K562 (cell line): ENCODE results near the gene QPCT. TPM values are rescaled to one million over a fixed set of nuclear protein-coding genes. Genes with fewer than 3 reads are reported as not detected.

Experiments
- ATAC-seq: fragments of 200-7000 bp; cut with Tn5 transposase; 3 replicates; pipeline ENCODE4 v1.9.1; 2020; ENCODE audit warnings: moderate library complexity
- BruUV-seq: library from RNA; stranded (reverse); fragments of 400-500 nt; replicated peaks from 2 replicates; lab custom pipeline; 2021; lab: Mats Ljungman, UMichigan
- CTCF ChIA-PET: fragments of 300-600 bp; formaldehyde crosslinking; extraction: SDS; loops from one replicate; lab custom pipeline; 2021; ENCODE audit warnings: low intra/inter-chr PET ratio; lab: Yijun Ruan, JAX
- POLR2A ChIA-PET: fragments of 300-600, 350-650 bp; sonication (Branson Sonifier 250); formaldehyde crosslinking; extraction: SDS; loops from one replicate; lab custom pipeline; 2021; ENCODE audit warnings: antibody characterized with exemption, inconsistent platforms; lab: Yijun Ruan, JAX
- DNase-seq, 4 experiments: peaks; one replicate each; pipeline versions ENCODE4 v3.0.0 to v3.0.0-alpha.2; 2011 to 2018; ENCODE audit warnings: low spot score in 3 of 4, mixed read lengths in 3 of 4; ENCODE audit errors: extremely low read depth in 1 of 4
- FAIRE-seq: peaks from 2 replicates; lab custom pipeline; 2011; peaks lifted over from hg19 to GRCh38; lab: Jason Lieb, UNC
- H2AFZ ChIP-seq: 2 replicates; pipeline ENCODE4 v1.6.0; 2011; ENCODE audit warnings: low read depth, low read length, control low read depth, inconsistent platforms
- H3K27ac ChIP-seq: fragments of 200-600 bp; 3 replicates; pipeline ENCODE4 v1.8.0; 2011; ENCODE audit warnings: low read depth, mild to moderate bottlenecking, control low read depth, inconsistent platforms, low read length, moderate library complexity, mixed read lengths; ENCODE audit errors: extremely low read depth
- H3K27me3 ChIP-seq, 2 experiments: fragments of 300-600 bp in 1 of 2; 2 replicates in 1 of 2; 3 replicates in 1 of 2; pipeline versions ENCODE4 v1.6.0 to v1.8.0; 2011; ENCODE audit warnings: inconsistent platforms in 2 of 2, low read length in 2 of 2, mild to moderate bottlenecking in 1 of 2, mixed read lengths in 1 of 2, moderate library complexity in 1 of 2; ENCODE audit not compliant: control insufficient read depth in 2 of 2, insufficient read depth in 2 of 2
- H3K36me3 ChIP-seq: fragments of 300-600 bp; 3 replicates; pipeline ENCODE4 v1.8.0; 2011; ENCODE audit warnings: mild to moderate bottlenecking, low read length, inconsistent platforms; ENCODE audit not compliant: control insufficient read depth, insufficient read depth
- H3K4me1 ChIP-seq, 2 experiments: fragments of 200-600 bp in 1 of 2; replicated peaks in 1 of 2; 2 replicates in 1 of 2; 3 replicates in 1 of 2; pipeline versions ENCODE4 v1.5.1 to v1.8.0; 2011; ENCODE audit warnings: inconsistent platforms in 2 of 2, low read length in 2 of 2, mild to moderate bottlenecking in 1 of 2, mixed read lengths in 1 of 2, moderate library complexity in 1 of 2; ENCODE audit not compliant: control insufficient read depth in 2 of 2, insufficient read depth in 2 of 2
- H3K4me2 ChIP-seq: 2 replicates; pipeline ENCODE4 v1.6.1; 2011; ENCODE audit warnings: low read length, control low read depth, inconsistent platforms, mixed read lengths; ENCODE audit not compliant: insufficient read depth
- H3K4me3 ChIP-seq: fragments of 200-600 bp; sonication (generic), shearing (Covaris generic); 2 replicates; pipeline ENCODE4 v1.5.1; 2016; ENCODE audit warnings: control low read depth, inconsistent platforms
- H3K79me2 ChIP-seq: fragments of 200-600 bp; 3 replicates; pipeline ENCODE4 v1.8.0; 2011; ENCODE audit warnings: low read length, inconsistent platforms; ENCODE audit not compliant: control insufficient read depth, insufficient read depth
- H3K9ac ChIP-seq, 2 experiments: 2 replicates each; pipeline versions ENCODE4 v1.6.0 to v1.6.1; 2011; ENCODE audit warnings: low read depth in 2 of 2, low read length in 2 of 2, control low read depth in 1 of 2, inconsistent platforms in 1 of 2, mild to moderate bottlenecking in 1 of 2, mixed read lengths in 1 of 2; ENCODE audit not compliant: insufficient read depth in 1 of 2
- H3K9me1 ChIP-seq: one replicate; pipeline ENCODE4 v1.6.0; 2011; ENCODE audit warnings: inconsistent platforms, mild to moderate bottlenecking, low read length, moderate library complexity; ENCODE audit not compliant: control insufficient read depth, insufficient read depth
- H3K9me3 ChIP-seq: replicated peaks from 2 replicates; pipeline ENCODE4 v1.5.1; 2011; ENCODE audit warnings: low read depth, low read length, inconsistent platforms; ENCODE audit not compliant: control insufficient read depth, insufficient read depth
- H4K20me1 ChIP-seq: replicated peaks from 2 replicates; pipeline ENCODE4 v1.6.1; 2011; ENCODE audit warnings: low read length, inconsistent platforms, mixed read lengths; ENCODE audit not compliant: control insufficient read depth, insufficient read depth
- DACH1 ChIP-seq: fragments of 450-650 bp; IDR thresholded peaks from 2 replicates; pipeline ENCODE4 v1.6.1; 2018; ENCODE audit not compliant: partially characterized antibody
- FUS ChIP-seq: fragments of 200-400 bp; formaldehyde crosslinking; optimal IDR thresholded peaks from 2 replicates; pipeline ENCODE3; 2017; ENCODE audit warnings: low read depth, low read length
- HLTF ChIP-seq: fragments of 450-650 bp; IDR thresholded peaks from 2 replicates; pipeline ENCODE4 v1.6.1; 2016
- NFRKB ChIP-seq: fragments of 450-650 bp; IDR thresholded peaks from 2 replicates; pipeline ENCODE4 v1.6.1; 2016; ENCODE audit warnings: low read depth
- TFAM ChIP-seq: fragments of 250-450 bp; sonication (Bioruptor Pico); conservative IDR thresholded peaks from 2 replicates; pipeline ENCODE4 v1.5.0; 2021; ENCODE audit warnings: mild to moderate bottlenecking, moderate library complexity
- ZBED1 ChIP-seq: IDR thresholded peaks from 2 replicates; pipeline ENCODE4 v1.6.1; 2014
- WGBS: fragments of 100-300 bp; shearing (Covaris generic); methylation state at CpG from one replicate; pipeline ENCODE4 v1.1.6; 2016; ENCODE audit warnings: low coverage, mixed read lengths; ENCODE audit not compliant: insufficient coverage; ENCODE audit errors: missing lambda C conversion rate; 5-methylcytosine and 5-hydroxymethylcytosine counted together
- in situ Hi-C: fragments of 300-500 bp; cut with MboI; formaldehyde crosslinking; loops from 4 replicates; pipeline ENCODE4 v1.15.0; 2018; ENCODE audit warnings: inconsistent platforms, mixed read lengths
- intact Hi-C: fragments of 100-400 bp; cut with micrococcal nuclease; formaldehyde crosslinking; loops from 2 replicates; pipeline ENCODE4 v1.14.2; 2022
- polyA plus RNA-seq, 8 experiments: library from polyadenylated mRNA; depleted of rRNA in 4 of 8; stranded (reverse) in 5 of 8; unstranded in 3 of 8; fragments of >200 nt; fragmentation: Nextera tagmentation in 2 of 8; fragmentation: Illumina TruSeq in 1 of 8; extraction: Ambion mirVana in 2 of 8; extraction: Trizol in 1 of 8; gene quantifications; 2 replicates each; pipeline versions ENCODE4 v1.2.1 to v1.2.3, GENCODE V29; 2011 to 2014; ENCODE audit warnings: inconsistent platforms in 1 of 8, missing spikeins in 1 of 8
- total RNA-seq, 7 experiments: library from RNA; depleted of rRNA in 6 of 7; stranded (reverse); fragments of >200 nt in 6 of 7; fragmentation: Illumina TruSeq in 2 of 7; extraction: Trizol in 2 of 7; gene quantifications; 2 replicates each; pipeline versions ENCODE4 v1.2.1 to v1.2.3, GENCODE V29; 2011 to 2021; ENCODE audit warnings: low replicate concordance in 1 of 7
- TF ChIP-seq, protein P1 (sequence below), 2 experiments: fragments of 450-650 bp in 1 of 2; sonication (generic) in 1 of 2; formaldehyde crosslinking in 1 of 2; IDR thresholded peaks; 2 replicates each; pipeline versions ENCODE4 v1.7.1 to v1.9.0; 2016 to 2022; ENCODE audit warnings: inconsistent platforms in 1 of 2, mild to moderate bottlenecking in 1 of 2, missing genetic modification reagents in 1 of 2
- TF ChIP-seq, protein P2 (sequence below): fragments of 250-450 bp; sonication (Bioruptor Pico); IDR thresholded peaks from 2 replicates; pipeline ENCODE4 v1.5.0; 2020; ENCODE audit warnings: mild to moderate bottlenecking
- TF ChIP-seq, protein P3 (sequence below): sonication (generic); formaldehyde crosslinking; IDR thresholded peaks from 2 replicates; pipeline ENCODE4 v1.8.0; 2023; ENCODE audit warnings: mild to moderate bottlenecking, missing genetic modification reagents

The QPCT gene
- total and polyA plus RNA-seq, 9 of the 15 experiments (the other 6 are each of a cell fraction or from before 2014, with no cell fraction given) = 0.07 TPM; not detected in 8

- CTCF ChIA-PET = no interaction called here
- FAIRE-seq = no peak
Observed at GRCh38 chr2:37422816-37423215, 78.4 kb downstream of the QPCT start.

More at GRCh38 chr2:37422816-37423215, 78.4 kb downstream of the QPCT start:
- Histone ChIP-seq H3K9ac (no peak overlapping the region), H3K4me1 (no peaks in the 10 kb centered on the region; a peak in 2 of 5 replicates), H3K36me3 (no peaks in the 10 kb centered on the region), H3K4me3 (no peak overlapping the region), H3K27me3 (no peaks in the 10 kb centered on the region), H3K4me2 (no peak overlapping the region), H4K20me1 (no peaks in the 10 kb centered on the region), H3K9me1 (no peaks in the 10 kb centered on the region), H3K79me2 (no peaks in the 10 kb centered on the region), H3K9me3 (no peaks in the 10 kb centered on the region), H2AFZ (no peak overlapping the region), H3K27ac (no peak overlapping the region)
- no peak for TF ChIP-seq NFRKB
- TF ChIP-seq, protein P1, sequence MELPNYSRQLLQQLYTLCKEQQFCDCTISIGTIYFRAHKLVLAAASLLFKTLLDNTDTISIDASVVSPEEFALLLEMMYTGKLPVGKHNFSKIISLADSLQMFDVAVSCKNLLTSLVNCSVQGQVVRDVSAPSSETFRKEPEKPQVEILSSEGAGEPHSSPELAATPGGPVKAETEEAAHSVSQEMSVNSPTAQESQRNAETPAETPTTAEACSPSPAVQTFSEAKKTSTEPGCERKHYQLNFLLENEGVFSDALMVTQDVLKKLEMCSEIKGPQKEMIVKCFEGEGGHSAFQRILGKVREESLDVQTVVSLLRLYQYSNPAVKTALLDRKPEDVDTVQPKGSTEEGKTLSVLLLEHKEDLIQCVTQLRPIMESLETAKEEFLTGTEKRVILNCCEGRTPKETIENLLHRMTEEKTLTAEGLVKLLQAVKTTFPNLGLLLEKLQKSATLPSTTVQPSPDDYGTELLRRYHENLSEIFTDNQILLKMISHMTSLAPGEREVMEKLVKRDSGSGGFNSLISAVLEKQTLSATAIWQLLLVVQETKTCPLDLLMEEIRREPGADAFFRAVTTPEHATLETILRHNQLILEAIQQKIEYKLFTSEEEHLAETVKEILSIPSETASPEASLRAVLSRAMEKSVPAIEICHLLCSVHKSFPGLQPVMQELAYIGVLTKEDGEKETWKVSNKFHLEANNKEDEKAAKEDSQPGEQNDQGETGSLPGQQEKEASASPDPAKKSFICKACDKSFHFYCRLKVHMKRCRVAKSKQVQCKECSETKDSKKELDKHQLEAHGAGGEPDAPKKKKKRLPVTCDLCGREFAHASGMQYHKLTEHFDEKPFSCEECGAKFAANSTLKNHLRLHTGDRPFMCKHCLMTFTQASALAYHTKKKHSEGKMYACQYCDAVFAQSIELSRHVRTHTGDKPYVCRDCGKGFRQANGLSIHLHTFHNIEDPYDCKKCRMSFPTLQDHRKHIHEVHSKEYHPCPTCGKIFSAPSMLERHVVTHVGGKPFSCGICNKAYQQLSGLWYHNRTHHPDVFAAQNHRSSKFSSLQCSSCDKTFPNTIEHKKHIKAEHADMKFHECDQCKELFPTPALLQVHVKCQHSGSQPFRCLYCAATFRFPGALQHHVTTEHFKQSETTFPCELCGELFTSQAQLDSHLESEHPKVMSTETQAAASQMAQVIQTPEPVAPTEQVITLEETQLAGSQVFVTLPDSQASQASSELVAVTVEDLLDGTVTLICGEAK (IDR thresholded peaks at IDR 0.05) = no peak
- TF ChIP-seq, protein P1 (CRISPR knock-in tag; IDR thresholded peaks at IDR 0.05) = no peak
- TF ChIP-seq HLTF = no peak
- TF ChIP-seq ZBED1 = no peak
- TF ChIP-seq, protein P2, sequence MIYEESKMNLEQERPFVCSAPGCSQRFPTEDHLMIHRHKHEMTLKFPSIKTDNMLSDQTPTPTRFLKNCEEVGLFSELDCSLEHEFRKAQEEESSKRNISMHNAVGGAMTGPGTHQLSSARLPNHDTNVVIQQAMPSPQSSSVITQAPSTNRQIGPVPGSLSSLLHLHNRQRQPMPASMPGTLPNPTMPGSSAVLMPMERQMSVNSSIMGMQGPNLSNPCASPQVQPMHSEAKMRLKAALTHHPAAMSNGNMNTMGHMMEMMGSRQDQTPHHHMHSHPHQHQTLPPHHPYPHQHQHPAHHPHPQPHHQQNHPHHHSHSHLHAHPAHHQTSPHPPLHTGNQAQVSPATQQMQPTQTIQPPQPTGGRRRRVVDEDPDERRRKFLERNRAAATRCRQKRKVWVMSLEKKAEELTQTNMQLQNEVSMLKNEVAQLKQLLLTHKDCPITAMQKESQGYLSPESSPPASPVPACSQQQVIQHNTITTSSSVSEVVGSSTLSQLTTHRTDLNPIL (CRISPR knock-in tag) = no peak
- TF ChIP-seq TFAM = no peak
- TF ChIP-seq FUS = no peak
- TF ChIP-seq, protein P3, sequence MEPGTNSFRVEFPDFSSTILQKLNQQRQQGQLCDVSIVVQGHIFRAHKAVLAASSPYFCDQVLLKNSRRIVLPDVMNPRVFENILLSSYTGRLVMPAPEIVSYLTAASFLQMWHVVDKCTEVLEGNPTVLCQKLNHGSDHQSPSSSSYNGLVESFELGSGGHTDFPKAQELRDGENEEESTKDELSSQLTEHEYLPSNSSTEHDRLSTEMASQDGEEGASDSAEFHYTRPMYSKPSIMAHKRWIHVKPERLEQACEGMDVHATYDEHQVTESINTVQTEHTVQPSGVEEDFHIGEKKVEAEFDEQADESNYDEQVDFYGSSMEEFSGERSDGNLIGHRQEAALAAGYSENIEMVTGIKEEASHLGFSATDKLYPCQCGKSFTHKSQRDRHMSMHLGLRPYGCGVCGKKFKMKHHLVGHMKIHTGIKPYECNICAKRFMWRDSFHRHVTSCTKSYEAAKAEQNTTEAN (CRISPR knock-in tag) = no peak
- no peak for TF ChIP-seq DACH1
- intact Hi-C loops = no loop called here
- WGBS = 4% methylated on average over 4 of the region's 4 CpGs
- in situ Hi-C loops = no loop called here
- no peak for DNase-seq
- no TSS peak for BruUV-seq
- no peak for ATAC-seq
- POLR2A ChIA-PET = no interaction called here
